ENCODE data around the gene TRIM17. TPM values are rescaled to one million over a fixed set of nuclear protein-coding genes. Genes with fewer than 3 reads are reported as not detected.

Gene TRIM17
- polyA plus RNA-seq, 1 donor (not counting 4 experiments of a cell fraction or from before 2014, with no cell fraction given) = 0.24 TPM

DNA sequence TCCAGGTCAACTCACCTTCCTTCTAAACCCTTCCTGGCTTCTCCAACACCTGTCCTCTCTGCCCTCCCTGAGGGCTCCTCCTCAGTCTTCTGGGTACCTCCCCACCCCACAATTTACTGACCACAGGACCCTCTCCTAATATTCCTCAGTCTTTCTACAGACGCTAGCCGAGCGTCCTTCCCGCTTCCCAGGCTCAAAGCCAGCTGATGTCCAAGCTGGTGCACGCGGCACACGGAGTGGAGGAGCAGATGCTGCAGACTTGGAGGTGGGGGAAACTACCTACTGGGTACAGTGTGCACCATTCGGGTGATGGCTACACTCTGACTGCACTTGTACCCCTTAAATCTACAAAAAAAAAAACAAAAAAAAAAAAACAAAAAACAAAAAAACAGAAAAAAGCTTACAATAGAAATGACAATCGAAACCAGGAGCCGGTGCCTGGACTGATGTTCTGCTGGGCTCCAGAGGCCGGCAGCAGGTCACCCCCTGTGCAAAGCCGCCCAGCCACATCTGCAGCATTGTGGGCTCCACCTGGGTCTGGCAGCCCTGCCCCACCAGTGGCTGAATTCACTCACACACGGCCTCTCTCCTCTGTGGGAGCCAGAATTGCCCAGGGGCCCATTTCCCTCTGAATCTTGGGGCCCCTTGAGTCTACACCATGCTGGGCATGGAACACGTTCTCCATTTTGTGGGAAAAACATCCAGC is 17.0 kb downstream of the TRIM17 start:
- DNase-seq (ENCODE audit: low read depth, low spot score) = no peak
- Histone ChIP-seq H3K36me3 (ENCODE audit: control insufficient read depth in 2 of 2, extremely low read depth in 1 of 2, insufficient read depth in 2 of 2, low read length in 2 of 2) (peaks cover 40 to 54% of the 10 kb centered on the region in 2 experiments), H2AFZ (ENCODE audit: control insufficient read depth, low read length) (no peak overlapping the region), H3K4me2 (ENCODE audit: control insufficient read depth, extremely low read depth, insufficient read depth, low read depth, low read length) (no peak overlapping the region), H3K4me3 (ENCODE audit: control insufficient read depth in 2 of 3, extremely low read depth in 1 of 3, insufficient read depth in 2 of 3, low read depth in 1 of 3, low read length in 3 of 3) (no peak overlapping the region), H3K9me3 (ENCODE audit: control insufficient read depth, low read depth, low read length) (no peaks in the 10 kb centered on the region), H3K27ac (ENCODE audit: control insufficient read depth, insufficient read depth, low read length) (no peak overlapping the region), H3K9ac (ENCODE audit: control insufficient read depth, extremely low read depth, insufficient read depth, low read length) (no peak overlapping the region), H3K9me1 (ENCODE audit: control insufficient read depth, extremely low read depth, insufficient read depth, low read length) (peaks cover 4% of the 10 kb centered on the region), H4K20me1 (ENCODE audit: control insufficient read depth, extremely low read depth, insufficient read depth, low read length) (peaks cover 35% of the 10 kb centered on the region), H3K4me1 (ENCODE audit: control insufficient read depth, extremely low read depth, insufficient read depth, low read length) (peaks cover 25% of the 10 kb centered on the region), H3K79me2 (ENCODE audit: control insufficient read depth, insufficient read depth, low read length) (peaks cover 55% of the 10 kb centered on the region), H3K27me3 (ENCODE audit: control insufficient read depth, extremely low read depth, insufficient read depth, low read length) (no peaks in the 10 kb centered on the region)
- TF ChIP-seq EZH2 (IDR thresholded peaks at IDR 0.05; ENCODE audit: low read length) = no peak
- TF ChIP-seq, protein P1, sequence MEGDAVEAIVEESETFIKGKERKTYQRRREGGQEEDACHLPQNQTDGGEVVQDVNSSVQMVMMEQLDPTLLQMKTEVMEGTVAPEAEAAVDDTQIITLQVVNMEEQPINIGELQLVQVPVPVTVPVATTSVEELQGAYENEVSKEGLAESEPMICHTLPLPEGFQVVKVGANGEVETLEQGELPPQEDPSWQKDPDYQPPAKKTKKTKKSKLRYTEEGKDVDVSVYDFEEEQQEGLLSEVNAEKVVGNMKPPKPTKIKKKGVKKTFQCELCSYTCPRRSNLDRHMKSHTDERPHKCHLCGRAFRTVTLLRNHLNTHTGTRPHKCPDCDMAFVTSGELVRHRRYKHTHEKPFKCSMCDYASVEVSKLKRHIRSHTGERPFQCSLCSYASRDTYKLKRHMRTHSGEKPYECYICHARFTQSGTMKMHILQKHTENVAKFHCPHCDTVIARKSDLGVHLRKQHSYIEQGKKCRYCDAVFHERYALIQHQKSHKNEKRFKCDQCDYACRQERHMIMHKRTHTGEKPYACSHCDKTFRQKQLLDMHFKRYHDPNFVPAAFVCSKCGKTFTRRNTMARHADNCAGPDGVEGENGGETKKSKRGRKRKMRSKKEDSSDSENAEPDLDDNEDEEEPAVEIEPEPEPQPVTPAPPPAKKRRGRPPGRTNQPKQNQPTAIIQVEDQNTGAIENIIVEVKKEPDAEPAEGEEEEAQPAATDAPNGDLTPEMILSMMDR (optimal IDR thresholded peaks at IDR 0.05 in 1 of 3, IDR thresholded peaks at IDR 0.05 in 1 of 3, conservative IDR thresholded peaks at IDR 0.05 in 1 of 3; ENCODE audit: extremely low read depth in 1 of 3, insufficient read depth in 2 of 3, low read length in 3 of 3) = no peak
- dilution Hi-C loops (cut with MboI; ENCODE audit: extremely low pct_ligation_motif_present, low sequenced_read_pairs) = no loop called here
- no peak for FAIRE-seq

DNA sequence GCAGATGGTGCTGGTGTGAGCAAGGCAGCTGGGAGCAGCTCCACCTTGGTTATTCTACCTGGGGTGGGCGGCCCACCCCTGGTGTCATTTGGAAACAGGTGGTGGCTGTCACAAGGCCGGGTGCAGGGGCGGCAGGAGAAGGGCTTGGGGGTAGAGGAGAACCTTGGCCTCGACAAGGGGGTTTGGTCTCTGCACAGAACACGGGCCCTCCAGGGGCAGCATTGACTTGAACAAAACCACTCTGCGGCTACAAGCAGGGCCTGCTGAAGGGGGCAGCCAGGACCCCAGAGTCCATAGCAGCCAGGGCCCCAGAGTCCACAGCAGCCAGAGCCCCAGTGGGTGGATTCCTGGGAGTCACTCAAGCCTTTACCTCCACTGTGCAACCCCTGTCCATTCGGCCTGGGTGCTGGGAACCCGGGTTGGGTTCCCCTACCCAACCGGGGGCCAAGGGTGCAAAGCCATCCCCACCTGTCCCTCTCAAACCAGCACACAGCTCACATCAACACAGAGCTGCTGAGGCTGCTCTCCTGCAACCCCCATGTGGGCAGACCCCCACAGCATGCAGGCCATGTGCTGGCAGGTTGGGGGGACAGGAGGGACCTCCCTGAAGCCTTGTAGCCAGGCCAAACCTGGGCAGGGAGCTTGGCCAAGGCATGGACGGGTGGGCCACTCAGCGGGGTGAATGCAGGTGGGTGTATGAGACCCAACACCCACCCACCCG is 17.8 kb downstream of the TRIM17 start:
- Histone ChIP-seq H3K9me1 (ENCODE audit: control insufficient read depth, extremely low read depth, insufficient read depth, low read length) (peaks cover 4% of the 10 kb centered on the region), H4K20me1 (ENCODE audit: control insufficient read depth, extremely low read depth, insufficient read depth, low read length) (peaks cover 32% of the 10 kb centered on the region), H3K9me3 (ENCODE audit: control insufficient read depth, low read depth, low read length) (no peaks in the 10 kb centered on the region), H3K4me1 (ENCODE audit: control insufficient read depth, extremely low read depth, insufficient read depth, low read length) (peaks cover 17% of the 10 kb centered on the region), H3K4me2 (ENCODE audit: control insufficient read depth, extremely low read depth, insufficient read depth, low read depth, low read length) (no peak overlapping the region), H3K4me3 (ENCODE audit: control insufficient read depth in 2 of 3, extremely low read depth in 1 of 3, insufficient read depth in 2 of 3, low read depth in 1 of 3, low read length in 3 of 3) (no peak overlapping the region), H2AFZ (ENCODE audit: control insufficient read depth, low read length) (no peak overlapping the region), H3K79me2 (ENCODE audit: control insufficient read depth, insufficient read depth, low read length) (peaks cover 47% of the 10 kb centered on the region), H3K36me3 (ENCODE audit: control insufficient read depth in 2 of 2, extremely low read depth in 1 of 2, insufficient read depth in 2 of 2, low read length in 2 of 2) (peaks cover 36 to 53% of the 10 kb centered on the region in 2 experiments), H3K27me3 (ENCODE audit: control insufficient read depth, extremely low read depth, insufficient read depth, low read length) (no peaks in the 10 kb centered on the region), H3K9ac (ENCODE audit: control insufficient read depth, extremely low read depth, insufficient read depth, low read length) (no peak overlapping the region), H3K27ac (ENCODE audit: control insufficient read depth, insufficient read depth, low read length) (no peak overlapping the region)
- TF ChIP-seq, protein P1 (optimal IDR thresholded peaks at IDR 0.05 in 1 of 3, IDR thresholded peaks at IDR 0.05 in 1 of 3, conservative IDR thresholded peaks at IDR 0.05 in 1 of 3; ENCODE audit: extremely low read depth in 1 of 3, insufficient read depth in 2 of 3, low read length in 3 of 3) = no peak
- no peak for TF ChIP-seq EZH2 (IDR thresholded peaks at IDR 0.05; ENCODE audit: low read length)
- DNase-seq (ENCODE audit: low read depth, low spot score) = no peak
- no peak for FAIRE-seq
- dilution Hi-C loops (cut with MboI; ENCODE audit: extremely low pct_ligation_motif_present, low sequenced_read_pairs) = no loop called here
